CD14-positive monocyte (primary cell): Measurements from ENCODE around the gene PLAAT3. TPM values are rescaled to one million over a fixed set of nuclear protein-coding genes. Genes with fewer than 3 reads are reported as not detected.

Experiments
- DNase-seq, 3 donors: peaks; one replicate each; pipeline ENCODE4 v3.0.0-alpha.2; 2011 to 2022
- H2AFZ ChIP-seq: 2 replicates; pipeline ENCODE4 v1.6.0; 2012; ENCODE audit warnings: mild to moderate bottlenecking, low read depth, low read length, inconsistent platforms; ENCODE audit not compliant: insufficient read depth, poor library complexity, severe bottlenecking
- H3K27ac ChIP-seq, 2 donors: 1 replicate in 1 of 2; 2 replicates in 1 of 2; pipeline ENCODE4 v1.5.1; 2012 to 2013; ENCODE audit warnings: low read length in 2 of 2, control low read depth in 1 of 2, inconsistent platforms in 1 of 2, low read depth in 1 of 2, mild to moderate bottlenecking in 1 of 2
- H3K27me3 ChIP-seq, 2 donors: one replicate each; pipeline versions ENCODE4 v1.6.0 to v1.6.1; 2011 to 2013; ENCODE audit warnings: low read length in 2 of 2; ENCODE audit not compliant: control insufficient read depth in 2 of 2, insufficient read depth in 2 of 2
- H3K36me3 ChIP-seq, 2 donors: replicated peaks in 1 of 2; 1 replicate in 1 of 2; 2 replicates in 1 of 2; pipeline versions ENCODE4 v1.5.1 to v1.6.1; 2012 to 2013; ENCODE audit warnings: low read length in 2 of 2, control low read depth in 1 of 2, inconsistent platforms in 1 of 2, mild to moderate bottlenecking in 1 of 2; ENCODE audit not compliant: insufficient read depth in 2 of 2, control insufficient read depth in 1 of 2
- H3K4me1 ChIP-seq, 2 donors: 1 replicate in 1 of 2; 2 replicates in 1 of 2; pipeline versions ENCODE4 v1.5.1 to v1.6.1; 2012 to 2013; ENCODE audit warnings: low read length in 2 of 2, control low read depth in 1 of 2, inconsistent platforms in 1 of 2, mild to moderate bottlenecking in 1 of 2, moderate library complexity in 1 of 2; ENCODE audit not compliant: insufficient read depth in 2 of 2, control insufficient read depth in 1 of 2
- H3K4me2 ChIP-seq: replicated peaks from 2 replicates; pipeline ENCODE3; 2012; ENCODE audit warnings: low read length, moderate library complexity, mild to moderate bottlenecking; ENCODE audit not compliant: poor library complexity, severe bottlenecking; ENCODE audit errors: extremely low read depth
- H3K4me3 ChIP-seq, 3 experiments: fragments of 200-600 bp in 1 of 3; sonication (generic) in 1 of 3; replicated peaks in 1 of 3; 1 replicate in 2 of 3; 2 replicates in 1 of 3; pipeline ENCODE4 v1.5.1; 2011 to 2013; ENCODE audit warnings: low read length in 3 of 3, mild to moderate bottlenecking in 3 of 3, control low read depth in 2 of 3, low read depth in 2 of 3, inconsistent platforms in 1 of 3, moderate library complexity in 1 of 3
- H3K79me2 ChIP-seq: 2 replicates; pipeline ENCODE4 v1.6.0; 2012; ENCODE audit warnings: mild to moderate bottlenecking, control low read depth, inconsistent platforms, low read length, moderate library complexity; ENCODE audit not compliant: insufficient read depth
- H3K9ac ChIP-seq: 2 replicates; pipeline ENCODE4 v1.6.0; 2017; ENCODE audit warnings: low read length, mild to moderate bottlenecking; ENCODE audit not compliant: insufficient read depth, poor library complexity, severe bottlenecking
- H3K9me3 ChIP-seq, 2 donors: replicated peaks in 1 of 2; 1 replicate in 1 of 2; 2 replicates in 1 of 2; pipeline versions ENCODE4 v1.5.1 to v1.6.1; 2012 to 2013; ENCODE audit warnings: low read length in 2 of 2, control low read depth in 1 of 2; ENCODE audit not compliant: control insufficient read depth in 1 of 2, insufficient read depth in 1 of 2
- H4K20me1 ChIP-seq: 2 replicates; pipeline ENCODE4 v1.6.0; 2012; ENCODE audit warnings: mild to moderate bottlenecking, low read length, control low read depth, moderate library complexity; ENCODE audit not compliant: insufficient read depth
- H3K27ac Mint-ChIP-seq, 7 donors: one replicate each; pipeline ENCODE4 v1.8.0; 2020; ENCODE audit warnings: mild to moderate bottlenecking in 7 of 7, mixed read lengths in 7 of 7, moderate library complexity in 6 of 7, inconsistent platforms in 2 of 7
- H3K27me3 Mint-ChIP-seq, 3 donors: one replicate each; pipeline ENCODE4 v1.8.0; 2021 to 2022; ENCODE audit warnings: low read depth in 3 of 3, mild to moderate bottlenecking in 3 of 3, mixed read lengths in 3 of 3, moderate library complexity in 3 of 3, inconsistent platforms in 1 of 3
- H3K36me3 Mint-ChIP-seq, 2 donors: one replicate each; pipeline ENCODE4 v1.8.0; 2020; ENCODE audit warnings: mixed read lengths in 2 of 2, inconsistent platforms in 1 of 2, mild to moderate bottlenecking in 1 of 2
- H3K4me1 Mint-ChIP-seq: one replicate; pipeline ENCODE4 v1.8.0; 2020; ENCODE audit warnings: mild to moderate bottlenecking, mixed read lengths
- H3K4me3 Mint-ChIP-seq, 2 donors: one replicate each; pipeline ENCODE4 v1.8.0; 2020; ENCODE audit warnings: mild to moderate bottlenecking in 2 of 2, mixed read lengths in 2 of 2, moderate library complexity in 1 of 2
- H3K9me3 Mint-ChIP-seq, 7 donors: one replicate each; pipeline ENCODE4 v1.8.0; 2020 to 2022; ENCODE audit warnings: mixed read lengths in 7 of 7, mild to moderate bottlenecking in 6 of 7, moderate library complexity in 6 of 7, inconsistent platforms in 2 of 7
- WGBS: methylation state at CpG from one replicate; pipeline ENCODE4 v1.1.5; 2013; ENCODE audit warnings: missing lambda C conversion rate; ENCODE audit not compliant: insufficient coverage; 5-methylcytosine and 5-hydroxymethylcytosine counted together
- intact Hi-C, 2 donors: fragments of 100-400 bp; cut with micrococcal nuclease; formaldehyde crosslinking; loops; one replicate each; pipeline versions ENCODE4 v1.15.0 to v1.15.1; 2023
- polyA plus RNA-seq, 3 donors: library from polyadenylated mRNA; depleted of rRNA in 1 of 3; unstranded in 2 of 3; stranded (reverse) in 1 of 3; fragments of 300-500 nt in 2 of 3; fragments of >200 nt in 1 of 3; fragmentation: Illumina TruSeq in 2 of 3; gene quantifications; 1 replicate in 2 of 3; 2 replicates in 1 of 3; pipeline ENCODE4 v1.2.3, GENCODE V29; 2012 to 2021
- TF ChIP-seq, protein P1 (sequence below): fragments of 200-600 bp; IDR thresholded peaks from one replicate; pipeline ENCODE4 v1.8.0; 2022; ENCODE audit warnings: antibody characterized with exemption, mild to moderate bottlenecking

Gene PLAAT3
- polyA plus RNA-seq, 3 donors, result 20.2 to 67.3 (median 34.2) TPM

DNA sequence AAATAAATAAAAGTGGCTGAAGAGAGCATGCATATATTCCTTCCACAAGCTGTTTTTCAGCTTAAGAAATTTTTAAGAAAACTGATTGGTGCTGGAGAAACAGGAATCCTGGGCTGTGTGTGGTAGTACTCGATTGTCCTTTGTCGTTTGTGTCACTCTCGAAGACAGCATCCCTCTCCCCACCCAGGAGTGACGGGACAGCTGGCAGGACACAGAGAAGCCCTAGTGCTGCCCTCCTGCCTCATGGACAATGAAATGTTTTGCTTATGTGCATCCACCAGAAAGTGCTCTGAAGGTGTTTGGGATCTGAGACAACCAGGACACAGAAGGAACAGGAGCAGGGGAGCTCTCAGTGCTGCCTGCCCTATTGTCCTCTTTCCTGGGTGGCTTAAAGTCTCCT, 64.8 kb downstream of the PLAAT3 start:
- Histone ChIP-seq H3K4me3 (no peak overlapping the region), H3K27me3 (no peaks in the 10 kb centered on the region), H3K36me3 (peaks cover 0 to 11% of the 10 kb centered on the region in 2 donors), H3K9me3 (no peaks in the 10 kb centered on the region), H3K9ac (no peak overlapping the region), H3K27ac (no peak overlapping the region), H3K4me2 (no peak overlapping the region), H3K79me2 (no peaks in the 10 kb centered on the region), H2AFZ (no peak overlapping the region), H4K20me1 (no peaks in the 10 kb centered on the region), H3K4me1 (peaks cover 8 to 13% of the 10 kb centered on the region in 2 donors)
- WGBS, result no CpG with 5 or more reads among the region's 4 CpGs
- H3K36me3 Mint-ChIP-seq, result peaks cover 18 to 22% of the 10 kb centered on the region in 2 donors
- H3K27ac Mint-ChIP-seq, result peak overlapping the region in 1 of 7 donors; percentile 68
- intact Hi-C loops, result no loop called here
- peaks cover 0 to 13% (median 6%) of the 10 kb centered on the region in 3 donors for H3K27me3 Mint-ChIP-seq
- H3K4me3 Mint-ChIP-seq, result no peak overlapping the region
- DNase-seq, result no peak
- H3K9me3 Mint-ChIP-seq, result no peaks in the 10 kb centered on the region
- peaks cover 20% of the 10 kb centered on the region for H3K4me1 Mint-ChIP-seq
- TF ChIP-seq, protein P1, sequence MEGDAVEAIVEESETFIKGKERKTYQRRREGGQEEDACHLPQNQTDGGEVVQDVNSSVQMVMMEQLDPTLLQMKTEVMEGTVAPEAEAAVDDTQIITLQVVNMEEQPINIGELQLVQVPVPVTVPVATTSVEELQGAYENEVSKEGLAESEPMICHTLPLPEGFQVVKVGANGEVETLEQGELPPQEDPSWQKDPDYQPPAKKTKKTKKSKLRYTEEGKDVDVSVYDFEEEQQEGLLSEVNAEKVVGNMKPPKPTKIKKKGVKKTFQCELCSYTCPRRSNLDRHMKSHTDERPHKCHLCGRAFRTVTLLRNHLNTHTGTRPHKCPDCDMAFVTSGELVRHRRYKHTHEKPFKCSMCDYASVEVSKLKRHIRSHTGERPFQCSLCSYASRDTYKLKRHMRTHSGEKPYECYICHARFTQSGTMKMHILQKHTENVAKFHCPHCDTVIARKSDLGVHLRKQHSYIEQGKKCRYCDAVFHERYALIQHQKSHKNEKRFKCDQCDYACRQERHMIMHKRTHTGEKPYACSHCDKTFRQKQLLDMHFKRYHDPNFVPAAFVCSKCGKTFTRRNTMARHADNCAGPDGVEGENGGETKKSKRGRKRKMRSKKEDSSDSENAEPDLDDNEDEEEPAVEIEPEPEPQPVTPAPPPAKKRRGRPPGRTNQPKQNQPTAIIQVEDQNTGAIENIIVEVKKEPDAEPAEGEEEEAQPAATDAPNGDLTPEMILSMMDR, result no peak

DNA sequence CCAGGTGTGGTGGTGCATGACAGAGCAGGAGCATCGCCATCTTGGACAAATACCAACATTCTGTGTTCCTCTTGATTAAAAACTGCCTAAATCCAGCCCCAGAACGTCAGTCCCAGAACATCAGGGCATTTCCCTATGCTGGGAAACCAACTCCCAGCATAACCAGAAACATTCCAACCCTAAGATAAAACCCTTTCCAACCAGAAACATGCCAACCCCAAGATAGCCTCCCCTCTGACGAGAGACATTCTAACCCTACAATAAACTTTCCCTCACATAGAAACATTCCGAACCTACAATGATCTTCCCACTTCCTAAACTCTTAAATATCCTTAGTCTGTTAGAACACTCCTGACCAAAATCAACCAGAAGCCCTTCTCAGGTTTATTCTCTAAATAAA, 66.1 kb downstream of the PLAAT3 start:
- Histone ChIP-seq H3K27ac (no peak overlapping the region), H3K4me2 (no peak overlapping the region), H2AFZ (no peak overlapping the region), H3K9me3 (no peaks in the 10 kb centered on the region), H3K79me2 (no peaks in the 10 kb centered on the region), H3K4me3 (no peak overlapping the region), H3K27me3 (no peaks in the 10 kb centered on the region), H3K9ac (no peak overlapping the region), H4K20me1 (no peaks in the 10 kb centered on the region), H3K36me3 (peaks cover 0 to 11% of the 10 kb centered on the region in 2 donors), H3K4me1 (peaks cover 0 to 4% of the 10 kb centered on the region in 2 donors)
- Mint-ChIP-seq H3K27ac (no peak overlapping the region), H3K4me3 (no peak overlapping the region), H3K4me1 (peaks cover 16% of the 10 kb centered on the region), H3K27me3 (peaks cover 0 to 10% (median 6%) of the 10 kb centered on the region in 3 donors), H3K36me3 (peaks cover 19 to 28% of the 10 kb centered on the region in 2 donors), H3K9me3 (no peaks in the 10 kb centered on the region)
- TF ChIP-seq, protein P1, result no peak
- intact Hi-C loops, result no loop called here
- 94% methylated on average over 3 of the region's 4 CpGs for WGBS
- DNase-seq, result no peak
